ENCODE results near the gene WSCD2.

DNA sequence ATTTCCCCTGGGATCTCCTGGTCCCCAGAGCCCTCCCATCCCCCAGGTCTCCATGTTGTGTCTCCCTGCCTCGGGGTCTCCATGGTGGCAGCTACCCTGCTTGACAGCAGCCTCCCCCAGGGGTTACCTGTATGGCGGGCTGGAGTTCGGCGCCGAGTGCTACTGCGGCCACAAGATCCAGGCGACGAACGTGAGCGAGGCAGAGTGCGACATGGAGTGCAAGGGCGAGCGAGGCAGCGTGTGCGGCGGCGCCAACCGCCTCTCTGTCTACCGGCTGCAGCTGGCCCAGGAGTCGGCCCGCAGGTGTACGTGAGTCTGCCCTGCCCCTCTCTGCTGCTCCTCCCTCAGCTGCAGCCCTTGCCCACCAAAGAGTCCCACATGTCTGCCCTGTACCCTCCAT is 80.9 kb downstream of the WSCD2 start:
- no peak for TF ChIP-seq POLR2A (IDR thresholded peaks at IDR 0.05)
- TF ChIP-seq, protein P1, sequence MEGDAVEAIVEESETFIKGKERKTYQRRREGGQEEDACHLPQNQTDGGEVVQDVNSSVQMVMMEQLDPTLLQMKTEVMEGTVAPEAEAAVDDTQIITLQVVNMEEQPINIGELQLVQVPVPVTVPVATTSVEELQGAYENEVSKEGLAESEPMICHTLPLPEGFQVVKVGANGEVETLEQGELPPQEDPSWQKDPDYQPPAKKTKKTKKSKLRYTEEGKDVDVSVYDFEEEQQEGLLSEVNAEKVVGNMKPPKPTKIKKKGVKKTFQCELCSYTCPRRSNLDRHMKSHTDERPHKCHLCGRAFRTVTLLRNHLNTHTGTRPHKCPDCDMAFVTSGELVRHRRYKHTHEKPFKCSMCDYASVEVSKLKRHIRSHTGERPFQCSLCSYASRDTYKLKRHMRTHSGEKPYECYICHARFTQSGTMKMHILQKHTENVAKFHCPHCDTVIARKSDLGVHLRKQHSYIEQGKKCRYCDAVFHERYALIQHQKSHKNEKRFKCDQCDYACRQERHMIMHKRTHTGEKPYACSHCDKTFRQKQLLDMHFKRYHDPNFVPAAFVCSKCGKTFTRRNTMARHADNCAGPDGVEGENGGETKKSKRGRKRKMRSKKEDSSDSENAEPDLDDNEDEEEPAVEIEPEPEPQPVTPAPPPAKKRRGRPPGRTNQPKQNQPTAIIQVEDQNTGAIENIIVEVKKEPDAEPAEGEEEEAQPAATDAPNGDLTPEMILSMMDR (IDR thresholded peaks at IDR 0.05), result no peak

Measured in ovary (tissue), 3 donors.